ENCODE measurements around the gene C12orf43.

The C12orf43 gene

DNA sequence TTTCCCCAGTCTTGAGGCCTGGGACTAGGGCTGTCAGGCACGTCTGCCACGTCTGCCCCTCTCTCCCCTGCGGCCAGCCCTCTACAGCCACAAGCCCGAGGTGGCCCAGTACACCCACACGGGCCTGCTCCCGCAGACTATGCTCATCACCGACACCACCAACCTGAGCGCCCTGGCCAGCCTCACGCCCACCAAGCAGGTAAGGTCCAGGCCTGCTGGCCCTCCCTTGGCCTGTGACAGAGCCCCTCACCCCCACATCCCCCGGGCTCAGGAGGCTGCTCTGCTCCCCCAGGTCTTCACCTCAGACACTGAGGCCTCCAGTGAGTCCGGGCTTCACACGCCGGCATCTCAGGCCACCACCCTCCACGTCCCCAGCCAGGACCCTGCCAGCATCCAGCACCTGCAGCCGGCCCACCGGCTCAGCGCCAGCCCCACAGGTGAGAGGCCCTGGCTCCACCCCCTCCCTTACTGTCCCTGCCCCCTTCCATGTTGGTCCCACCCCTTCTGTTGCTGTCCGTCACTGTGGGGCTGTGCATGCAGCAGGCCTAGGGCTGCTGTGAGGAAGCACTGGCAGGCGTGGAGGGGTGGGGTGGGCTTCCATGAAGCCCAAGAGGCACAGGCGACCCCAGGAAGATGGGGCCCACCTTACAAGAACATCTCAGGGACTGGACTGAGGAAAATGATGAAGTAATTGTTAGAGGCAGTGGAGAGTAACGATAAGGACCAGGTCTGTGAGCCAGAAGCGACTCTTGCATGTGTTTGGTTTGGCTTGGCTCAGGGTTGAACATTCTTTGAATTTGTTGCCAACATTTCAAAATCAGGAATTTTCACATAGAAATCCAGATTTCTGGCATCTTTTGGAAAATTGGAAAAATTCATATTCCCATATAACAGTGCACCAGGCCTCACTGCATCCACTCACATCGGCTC, 16.8 kb downstream of the C12orf43 start:
- DNase-seq (ENCODE audit: low read depth): no peak

GRCh38 chr12:120998435-120998834, 17.9 kb downstream of the C12orf43 start:
- no peak for DNase-seq (ENCODE audit: low read depth)

DNA sequence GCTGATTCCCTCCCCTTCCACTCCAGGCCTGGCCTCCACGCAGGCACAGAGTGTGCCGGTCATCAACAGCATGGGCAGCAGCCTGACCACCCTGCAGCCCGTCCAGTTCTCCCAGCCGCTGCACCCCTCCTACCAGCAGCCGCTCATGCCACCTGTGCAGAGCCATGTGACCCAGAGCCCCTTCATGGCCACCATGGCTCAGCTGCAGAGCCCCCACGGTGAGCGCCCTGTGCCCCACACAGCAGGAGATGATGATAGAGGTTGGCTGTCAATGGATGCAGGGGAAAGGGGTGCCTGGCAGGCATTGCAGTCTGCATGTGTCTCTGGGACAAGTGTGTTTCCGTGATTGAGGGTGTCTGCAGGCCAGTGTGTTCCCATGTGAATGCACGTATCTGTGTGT, 18.8 kb downstream of the C12orf43 start:
- no peak for DNase-seq (ENCODE audit: low read depth)

DNA sequence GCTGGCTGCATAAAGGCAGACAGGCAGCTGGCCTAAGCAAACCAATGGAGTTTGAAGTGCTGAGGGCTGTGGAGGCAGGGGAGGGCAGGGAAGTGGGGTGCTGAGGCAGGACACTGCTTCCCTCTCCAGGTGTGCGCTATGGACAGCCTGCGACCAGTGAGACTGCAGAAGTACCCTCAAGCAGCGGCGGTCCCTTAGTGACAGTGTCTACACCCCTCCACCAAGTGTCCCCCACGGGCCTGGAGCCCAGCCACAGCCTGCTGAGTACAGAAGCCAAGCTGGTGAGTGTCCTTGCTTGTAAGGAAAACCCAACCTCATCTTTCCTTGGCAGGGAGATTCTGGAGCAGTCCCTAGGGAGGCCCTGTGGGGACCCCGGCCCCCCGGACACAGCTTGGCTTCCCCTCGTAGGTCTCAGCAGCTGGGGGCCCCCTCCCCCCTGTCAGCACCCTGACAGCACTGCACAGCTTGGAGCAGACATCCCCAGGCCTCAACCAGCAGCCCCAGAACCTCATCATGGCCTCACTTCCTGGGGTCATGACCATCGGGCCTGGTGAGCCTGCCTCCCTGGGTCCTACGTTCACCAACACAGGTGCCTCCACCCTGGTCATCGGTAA, 20.0 kb downstream of the C12orf43 start:
- DNase-seq (ENCODE audit: low read depth): no peak

DNA sequence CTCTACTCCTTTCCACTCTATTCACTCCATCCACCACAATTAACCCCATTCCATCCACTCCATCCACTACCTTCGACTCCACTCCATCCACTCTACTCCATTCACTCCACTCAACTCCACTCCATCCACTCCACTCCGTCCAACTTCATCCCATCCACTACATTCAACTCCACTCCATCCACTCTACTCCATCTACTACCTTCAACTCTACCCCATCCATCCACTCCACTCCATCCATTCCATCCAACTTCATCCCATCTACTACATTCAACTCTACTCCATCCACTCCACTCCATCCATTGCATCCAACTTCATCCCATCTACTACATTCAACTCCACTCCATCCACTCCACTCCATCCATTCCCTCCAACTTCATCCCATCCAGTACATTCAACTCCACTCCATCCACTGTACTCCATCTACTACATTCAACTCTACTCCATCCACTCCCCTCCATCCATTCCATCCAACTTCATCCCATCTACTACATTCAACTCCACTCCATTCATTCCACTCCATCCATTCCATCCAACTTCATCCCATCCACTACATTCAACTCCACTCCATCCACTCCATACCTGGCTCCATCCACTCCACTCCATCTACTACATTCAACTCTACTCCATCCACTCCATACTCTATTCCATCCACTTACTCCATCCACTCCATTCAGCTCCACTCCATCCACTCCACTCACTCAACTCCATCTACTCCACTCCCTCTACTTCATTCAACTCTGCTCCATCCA, 21.5 kb downstream of the C12orf43 start:
- no peak for DNase-seq (ENCODE audit: low read depth)

DNA sequence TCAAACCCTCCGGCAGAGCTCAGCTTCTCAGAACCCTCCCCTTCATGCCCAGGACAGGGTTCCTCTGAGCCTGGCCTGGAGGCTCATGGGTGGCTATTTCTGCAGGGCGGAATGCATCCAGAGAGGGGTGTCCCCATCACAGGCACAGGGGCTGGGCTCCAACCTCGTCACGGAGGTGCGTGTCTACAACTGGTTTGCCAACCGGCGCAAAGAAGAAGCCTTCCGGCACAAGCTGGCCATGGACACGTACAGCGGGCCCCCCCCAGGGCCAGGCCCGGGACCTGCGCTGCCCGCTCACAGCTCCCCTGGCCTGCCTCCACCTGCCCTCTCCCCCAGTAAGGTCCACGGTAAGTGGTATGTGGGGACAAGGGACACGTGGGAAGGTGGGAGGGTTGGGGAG, 22.2 kb downstream of the C12orf43 start:
- DNase-seq (ENCODE audit: low read depth): no peak

DNA sequence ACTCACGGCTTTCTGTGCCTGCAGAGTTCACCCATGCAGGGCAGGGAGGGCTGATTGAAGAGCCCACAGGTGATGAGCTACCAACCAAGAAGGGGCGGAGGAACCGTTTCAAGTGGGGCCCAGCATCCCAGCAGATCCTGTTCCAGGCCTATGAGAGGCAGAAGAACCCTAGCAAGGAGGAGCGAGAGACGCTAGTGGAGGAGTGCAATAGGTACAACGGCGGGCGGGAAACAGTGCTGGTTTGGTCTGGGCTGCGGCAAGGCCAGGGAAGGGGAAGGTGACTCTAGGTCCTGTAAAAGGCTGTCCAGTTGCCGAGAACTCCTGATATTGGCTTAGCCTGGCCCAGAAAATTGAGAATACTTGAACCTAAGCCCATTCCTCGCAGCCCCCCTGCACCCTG, 22.8 kb downstream of the C12orf43 start:
- DNase-seq (ENCODE audit: low read depth): no peak

DNA sequence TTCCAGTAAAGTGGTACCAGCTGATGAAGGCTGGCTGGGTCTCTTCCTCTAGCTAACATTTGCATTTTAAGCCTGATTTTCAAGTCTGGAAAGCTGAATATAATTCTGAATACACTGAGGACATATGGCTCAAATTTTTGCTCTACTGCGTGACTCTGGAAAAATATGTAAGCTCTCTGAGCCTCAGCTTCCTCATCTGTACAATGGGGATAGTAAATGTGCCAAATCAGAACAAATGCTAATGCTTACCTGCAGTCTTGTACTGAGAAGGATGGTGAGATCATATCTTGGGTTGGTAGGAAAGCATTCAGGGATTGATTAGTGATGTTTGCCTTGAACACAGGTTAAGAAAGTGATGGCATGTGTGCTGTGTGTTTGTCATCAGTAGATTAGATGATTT, 23.3 kb downstream of the C12orf43 start:
- DNase-seq (ENCODE audit: low read depth): no peak

GRCh38 chr12:120991965-120992364, 24.3 kb downstream of the C12orf43 start:
- DNase-seq (ENCODE audit: low read depth): no peak

- no peak for DNase-seq (ENCODE audit: low read depth)
Observed at GRCh38 chr12:120990487-120991055, 25.7 kb downstream of the C12orf43 start.

GRCh38 chr12:120989687-120990086, 26.6 kb downstream of the C12orf43 start:
- no peak for DNase-seq (ENCODE audit: low read depth)

- DNase-seq (ENCODE audit: low read depth): no peak
Observed at GRCh38 chr12:120988658-120989057, 27.6 kb downstream of the C12orf43 start.

DNA sequence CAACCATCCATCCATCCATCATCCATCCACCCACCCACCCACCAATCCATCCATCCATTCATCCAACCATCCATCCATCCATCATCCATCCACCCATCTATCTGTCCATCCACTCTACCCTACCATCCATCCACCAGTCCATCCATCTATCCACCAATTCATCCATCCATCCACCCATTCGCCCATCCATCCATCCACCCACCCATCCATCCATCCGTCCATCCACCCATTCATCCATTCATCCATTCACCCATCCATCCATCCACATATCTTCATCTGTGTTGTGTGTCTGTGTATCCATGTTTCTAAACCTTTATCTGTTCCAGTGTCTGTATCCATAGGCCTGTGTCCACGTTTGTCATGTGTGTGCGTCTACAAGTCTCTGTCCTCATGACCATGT, 28.1 kb downstream of the C12orf43 start:
- DNase-seq (ENCODE audit: low read depth): no peak

- no peak for DNase-seq (ENCODE audit: low read depth)
Observed at GRCh38 chr12:120984351-120984898, 31.9 kb downstream of the C12orf43 start.

DNA sequence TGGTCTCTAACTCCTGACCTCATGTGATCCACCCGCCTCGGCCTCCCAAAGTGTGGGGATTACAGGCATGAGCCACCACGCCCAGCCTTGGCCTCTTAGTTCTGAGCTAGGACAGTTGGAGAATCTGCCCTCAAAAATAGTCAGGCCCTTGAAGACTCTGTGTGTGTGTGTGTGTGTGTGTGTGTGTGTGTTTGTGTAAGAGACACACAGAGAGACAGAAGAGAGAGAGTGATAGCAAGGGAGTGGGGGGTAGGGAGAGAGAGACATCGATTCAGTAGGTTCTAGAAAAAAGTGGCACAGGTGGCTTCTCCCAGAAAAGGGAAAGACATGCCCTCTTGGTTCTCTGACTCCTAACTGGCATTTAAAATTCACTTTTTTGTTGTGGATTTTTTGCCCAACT, 32.5 kb downstream of the C12orf43 start:
- DNase-seq (ENCODE audit: low read depth): no peak

- DNase-seq (ENCODE audit: low read depth): no peak
Observed at GRCh38 chr12:120982659-120983058, 33.6 kb downstream of the C12orf43 start.

DNA sequence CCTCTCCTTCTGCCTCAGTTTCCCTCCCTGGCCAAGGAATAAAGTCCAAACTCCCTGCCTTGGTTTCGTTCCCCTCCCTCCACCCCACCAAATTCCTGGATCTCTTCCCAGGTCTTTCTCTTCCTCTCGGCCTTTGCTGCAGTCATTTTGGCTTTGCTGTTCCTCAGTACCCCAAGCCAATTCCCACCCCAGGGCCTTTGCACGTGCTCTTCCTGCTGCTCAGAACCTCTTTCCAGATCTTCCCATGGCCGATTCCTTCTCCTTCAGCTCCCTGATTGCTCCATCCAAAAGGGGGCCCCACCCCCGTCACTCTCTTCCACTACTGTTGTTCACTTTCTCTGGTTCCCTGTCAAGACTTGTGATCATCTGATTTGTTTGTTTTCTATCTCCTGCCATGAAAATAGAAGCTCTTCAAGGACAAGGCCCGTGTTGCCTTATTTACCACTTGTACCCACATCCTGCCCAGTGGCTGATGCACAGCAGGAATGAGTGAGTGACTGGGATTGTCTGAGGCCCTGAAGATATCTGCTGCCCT, 34.8 kb downstream of the C12orf43 start:
- DNase-seq (ENCODE audit: low read depth): no peak

DNA sequence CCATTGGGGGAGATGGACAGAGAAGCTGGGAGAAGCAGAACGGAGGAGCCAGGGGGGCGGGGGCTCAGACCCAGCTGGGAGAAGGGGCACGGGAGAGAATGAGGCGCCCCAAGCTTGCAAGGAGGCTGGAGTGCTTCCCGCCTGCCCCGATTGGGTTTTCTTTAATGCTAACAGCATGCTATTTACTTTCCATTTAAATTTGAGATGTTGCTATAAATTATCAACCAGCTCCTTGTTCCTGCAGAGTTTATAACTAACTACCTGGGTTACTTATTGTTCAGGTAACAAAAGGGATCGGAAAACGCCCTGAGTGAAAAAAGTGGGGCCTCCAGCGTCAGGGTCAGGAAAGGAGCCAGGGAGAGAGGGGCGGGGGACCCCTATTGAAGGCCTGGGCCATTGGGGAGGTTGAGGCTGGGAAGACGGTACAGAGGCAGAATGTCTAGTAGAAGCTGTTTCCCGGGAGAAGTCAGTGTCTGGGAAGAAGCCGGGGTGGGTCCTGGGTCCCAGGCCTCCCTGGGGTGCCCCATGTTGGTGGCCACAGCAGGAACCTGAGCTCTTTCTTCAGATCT, 35.4 kb downstream of the C12orf43 start:
- DNase-seq (ENCODE audit: low read depth): no peak

DNA sequence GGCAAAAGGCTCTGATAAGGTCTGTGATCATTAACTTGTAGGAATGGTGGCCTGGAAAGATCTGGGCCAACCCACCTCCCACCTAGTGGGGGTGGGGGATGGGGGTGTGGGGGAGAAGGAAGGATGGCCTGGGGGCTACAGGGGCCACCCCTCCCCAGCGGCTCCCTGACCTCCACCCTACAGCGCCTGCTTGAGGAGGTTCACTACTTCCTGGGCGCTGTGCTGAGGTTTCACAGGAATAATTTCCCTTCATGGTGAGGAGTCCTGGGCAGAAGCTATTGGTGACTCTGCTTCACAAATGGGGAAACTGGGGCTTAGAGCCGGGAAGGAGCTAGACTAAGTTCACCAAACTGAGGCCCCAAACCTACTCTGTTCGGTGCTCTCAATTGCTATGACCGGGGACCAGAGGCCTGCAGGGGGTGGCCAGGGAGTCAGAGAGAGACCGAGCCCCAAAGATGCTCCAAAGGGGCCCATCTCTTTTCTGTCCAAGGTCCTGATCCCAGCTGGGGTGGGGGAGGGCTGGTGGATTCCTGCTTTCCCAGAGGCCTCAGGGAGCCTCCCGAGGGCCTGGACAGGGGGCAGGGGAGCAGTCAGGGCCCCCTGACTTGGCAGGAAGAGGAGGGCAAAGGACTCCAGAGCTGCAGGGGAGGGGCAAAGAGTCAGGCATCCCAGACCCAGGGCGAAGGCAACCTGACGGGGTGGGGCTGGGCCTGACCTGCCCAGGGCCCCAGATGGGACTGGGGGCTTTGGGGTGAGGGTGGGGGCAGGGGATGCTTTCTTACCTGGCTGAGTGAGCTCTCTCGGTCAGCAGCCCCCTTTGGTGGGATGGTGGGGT, 36.2 kb downstream of the C12orf43 start:
- DNase-seq (ENCODE audit: low read depth): no peak

DNA sequence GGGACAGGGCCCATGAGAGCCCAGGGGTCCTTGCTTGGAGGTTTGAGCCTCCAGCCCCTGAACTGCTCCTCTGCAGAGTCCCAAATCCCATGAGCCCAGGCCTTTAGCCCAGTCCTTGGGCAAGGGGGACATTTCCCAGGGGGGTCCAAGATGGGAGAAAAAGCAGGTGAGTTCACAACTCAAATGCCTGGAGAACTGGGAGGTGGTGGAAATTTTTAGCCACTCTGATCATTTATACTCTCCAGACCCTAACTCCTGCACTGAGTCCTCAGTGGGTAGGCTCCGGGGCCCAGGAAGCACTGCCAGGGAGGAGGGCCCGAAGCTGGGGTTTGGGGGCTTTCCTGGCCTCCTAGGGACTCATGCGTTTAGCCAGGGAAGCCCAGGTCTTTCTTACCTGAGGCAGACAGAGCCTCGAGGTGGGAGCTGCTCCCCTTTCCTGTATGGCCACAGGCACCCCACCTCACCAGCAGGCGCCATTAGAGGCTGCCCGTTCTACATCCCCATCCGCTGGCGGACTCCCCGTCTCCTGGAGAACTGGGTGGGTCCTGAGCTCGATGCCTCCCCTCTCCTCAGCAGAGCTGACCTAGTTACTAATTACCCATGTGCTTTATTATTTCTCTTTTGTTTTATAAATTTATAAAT, 36.9 kb downstream of the C12orf43 start:
- no peak for DNase-seq (ENCODE audit: low read depth)
